Liver (tissue), 3 donors: Measurements from ENCODE around the gene DLX6.

Source experiments
- EGR1 ChIP-seq, 2 donors: IDR thresholded peaks; 2 replicates each; pipeline ENCODE4 v1.6.1; 2016 to 2018; ENCODE audit warnings: antibody characterized with exemption in 2 of 2, low read depth in 2 of 2
- FOXA1 ChIP-seq: IDR thresholded peaks from 2 replicates; pipeline ENCODE4 v1.6.1; 2016; ENCODE audit warnings: antibody characterized with exemption
- GABPA ChIP-seq, 2 donors: IDR thresholded peaks in 1 of 2; conservative IDR thresholded peaks in 1 of 2; 2 replicates each; pipeline ENCODE4 v1.6.1; 2016; ENCODE audit warnings: antibody characterized with exemption in 2 of 2, mild to moderate bottlenecking in 1 of 2, moderate library complexity in 1 of 2
- RAD21 ChIP-seq, 2 donors: IDR thresholded peaks; 2 replicates each; pipeline ENCODE4 v1.6.1; 2016; ENCODE audit warnings: antibody characterized with exemption in 2 of 2, mild to moderate bottlenecking in 2 of 2
- RXRA ChIP-seq, 2 donors: IDR thresholded peaks; 2 replicates each; pipeline ENCODE4 v1.6.1; 2017 to 2018; ENCODE audit warnings: antibody characterized with exemption in 2 of 2, mild to moderate bottlenecking in 1 of 2
- TAF1 ChIP-seq: conservative IDR thresholded peaks from 2 replicates; pipeline ENCODE4 v1.6.1; 2016; ENCODE audit warnings: antibody characterized with exemption, mild to moderate bottlenecking
- YY1 ChIP-seq: IDR thresholded peaks from 2 replicates; pipeline ENCODE4 v1.6.1; 2016; ENCODE audit warnings: antibody characterized with exemption, mild to moderate bottlenecking
- TF ChIP-seq, protein P1 (sequence below): IDR thresholded peaks from 2 replicates; pipeline ENCODE4 v1.6.1; 2016; ENCODE audit warnings: antibody characterized with exemption
- TF ChIP-seq, protein P2 (sequence below): IDR thresholded peaks from 2 replicates; pipeline ENCODE4 v1.6.1; 2016; ENCODE audit warnings: antibody characterized with exemption
- TF ChIP-seq, protein P3 (sequence below): fragments of 150-350 bp; IDR thresholded peaks from 2 replicates; pipeline ENCODE4 v1.5.1; 2017; ENCODE audit warnings: improper control_type of control experiment, low read depth, low read length; ENCODE audit not compliant: missing input control
- TF ChIP-seq, protein P4 (sequence below): IDR thresholded peaks from 2 replicates; pipeline ENCODE4 v1.6.1; 2016; ENCODE audit warnings: antibody characterized with exemption, mild to moderate bottlenecking
- TF ChIP-seq, protein P5 (sequence below): IDR thresholded peaks from 2 replicates; pipeline ENCODE4 v1.6.1; 2016; ENCODE audit warnings: antibody characterized with exemption
- donor health status: healthy.
- donor health status: healthy.

DNA sequence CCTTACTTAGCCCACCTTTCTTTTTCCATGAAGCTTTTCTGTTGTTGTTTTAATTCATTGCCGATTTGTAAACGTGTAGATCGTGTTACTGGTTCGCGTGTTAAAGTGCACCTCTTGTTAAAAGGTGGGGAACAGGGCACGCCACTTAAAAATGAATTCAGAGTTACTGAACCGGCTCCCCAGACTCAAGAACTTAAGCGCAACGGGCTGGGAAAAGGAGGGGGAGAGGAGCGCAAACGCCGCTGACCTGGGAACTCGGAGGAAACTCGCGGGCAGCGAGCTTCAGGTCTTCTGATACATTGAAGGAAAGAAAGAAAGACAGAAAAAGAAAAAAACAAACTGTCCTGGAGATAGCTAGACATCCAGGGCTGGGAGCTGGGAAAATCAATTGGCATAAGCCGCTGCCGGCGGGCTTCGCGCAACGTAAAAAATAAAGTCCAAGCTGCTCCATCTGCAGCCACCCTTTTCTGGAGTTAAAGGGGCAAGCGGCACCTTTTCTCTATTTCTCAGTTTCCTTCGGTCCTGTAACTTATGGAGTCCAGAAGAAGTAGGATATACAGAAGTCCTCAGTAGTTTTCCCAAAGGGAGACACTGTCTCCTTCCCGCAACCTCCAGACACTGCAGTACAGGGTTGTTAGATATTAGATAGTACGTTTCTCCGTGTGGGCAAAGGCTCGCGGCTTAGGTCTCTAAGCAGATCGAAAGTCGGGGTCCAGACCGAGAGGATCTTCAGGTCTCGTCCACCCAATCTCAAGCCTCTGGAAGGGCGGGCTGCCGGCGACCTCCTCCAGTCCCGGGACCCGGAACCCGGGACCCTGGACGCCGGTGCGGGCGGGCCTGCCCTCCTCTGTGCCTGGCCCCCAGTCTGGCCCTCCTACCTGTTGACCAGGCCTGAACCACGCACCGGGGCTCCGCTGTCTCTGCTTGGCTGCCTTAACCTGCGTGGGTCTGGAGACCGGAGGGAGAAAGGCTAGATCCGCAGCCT lies 1.8 kb upstream of the DLX6 start:
- TF ChIP-seq, protein P1, sequence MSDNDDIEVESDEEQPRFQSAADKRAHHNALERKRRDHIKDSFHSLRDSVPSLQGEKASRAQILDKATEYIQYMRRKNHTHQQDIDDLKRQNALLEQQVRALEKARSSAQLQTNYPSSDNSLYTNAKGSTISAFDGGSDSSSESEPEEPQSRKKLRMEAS, result no peak
- no peak for TF ChIP-seq EGR1 (IDR thresholded peaks at IDR 0.05; ENCODE audit: low read depth in 2 of 2)
- TF ChIP-seq, protein P2, sequence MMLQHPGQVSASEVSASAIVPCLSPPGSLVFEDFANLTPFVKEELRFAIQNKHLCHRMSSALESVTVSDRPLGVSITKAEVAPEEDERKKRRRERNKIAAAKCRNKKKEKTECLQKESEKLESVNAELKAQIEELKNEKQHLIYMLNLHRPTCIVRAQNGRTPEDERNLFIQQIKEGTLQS, result no peak
- no peak for TF ChIP-seq GABPA (IDR thresholded peaks at IDR 0.05 in 1 of 2, conservative IDR thresholded peaks at IDR 0.05 in 1 of 2)
- TF ChIP-seq, protein P3, sequence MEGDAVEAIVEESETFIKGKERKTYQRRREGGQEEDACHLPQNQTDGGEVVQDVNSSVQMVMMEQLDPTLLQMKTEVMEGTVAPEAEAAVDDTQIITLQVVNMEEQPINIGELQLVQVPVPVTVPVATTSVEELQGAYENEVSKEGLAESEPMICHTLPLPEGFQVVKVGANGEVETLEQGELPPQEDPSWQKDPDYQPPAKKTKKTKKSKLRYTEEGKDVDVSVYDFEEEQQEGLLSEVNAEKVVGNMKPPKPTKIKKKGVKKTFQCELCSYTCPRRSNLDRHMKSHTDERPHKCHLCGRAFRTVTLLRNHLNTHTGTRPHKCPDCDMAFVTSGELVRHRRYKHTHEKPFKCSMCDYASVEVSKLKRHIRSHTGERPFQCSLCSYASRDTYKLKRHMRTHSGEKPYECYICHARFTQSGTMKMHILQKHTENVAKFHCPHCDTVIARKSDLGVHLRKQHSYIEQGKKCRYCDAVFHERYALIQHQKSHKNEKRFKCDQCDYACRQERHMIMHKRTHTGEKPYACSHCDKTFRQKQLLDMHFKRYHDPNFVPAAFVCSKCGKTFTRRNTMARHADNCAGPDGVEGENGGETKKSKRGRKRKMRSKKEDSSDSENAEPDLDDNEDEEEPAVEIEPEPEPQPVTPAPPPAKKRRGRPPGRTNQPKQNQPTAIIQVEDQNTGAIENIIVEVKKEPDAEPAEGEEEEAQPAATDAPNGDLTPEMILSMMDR, result no peak
- no peak for TF ChIP-seq RXRA (IDR thresholded peaks at IDR 0.05)
- TF ChIP-seq YY1, result no peak
- no peak for TF ChIP-seq RAD21 (IDR thresholded peaks at IDR 0.05)
- TF ChIP-seq, protein P4, sequence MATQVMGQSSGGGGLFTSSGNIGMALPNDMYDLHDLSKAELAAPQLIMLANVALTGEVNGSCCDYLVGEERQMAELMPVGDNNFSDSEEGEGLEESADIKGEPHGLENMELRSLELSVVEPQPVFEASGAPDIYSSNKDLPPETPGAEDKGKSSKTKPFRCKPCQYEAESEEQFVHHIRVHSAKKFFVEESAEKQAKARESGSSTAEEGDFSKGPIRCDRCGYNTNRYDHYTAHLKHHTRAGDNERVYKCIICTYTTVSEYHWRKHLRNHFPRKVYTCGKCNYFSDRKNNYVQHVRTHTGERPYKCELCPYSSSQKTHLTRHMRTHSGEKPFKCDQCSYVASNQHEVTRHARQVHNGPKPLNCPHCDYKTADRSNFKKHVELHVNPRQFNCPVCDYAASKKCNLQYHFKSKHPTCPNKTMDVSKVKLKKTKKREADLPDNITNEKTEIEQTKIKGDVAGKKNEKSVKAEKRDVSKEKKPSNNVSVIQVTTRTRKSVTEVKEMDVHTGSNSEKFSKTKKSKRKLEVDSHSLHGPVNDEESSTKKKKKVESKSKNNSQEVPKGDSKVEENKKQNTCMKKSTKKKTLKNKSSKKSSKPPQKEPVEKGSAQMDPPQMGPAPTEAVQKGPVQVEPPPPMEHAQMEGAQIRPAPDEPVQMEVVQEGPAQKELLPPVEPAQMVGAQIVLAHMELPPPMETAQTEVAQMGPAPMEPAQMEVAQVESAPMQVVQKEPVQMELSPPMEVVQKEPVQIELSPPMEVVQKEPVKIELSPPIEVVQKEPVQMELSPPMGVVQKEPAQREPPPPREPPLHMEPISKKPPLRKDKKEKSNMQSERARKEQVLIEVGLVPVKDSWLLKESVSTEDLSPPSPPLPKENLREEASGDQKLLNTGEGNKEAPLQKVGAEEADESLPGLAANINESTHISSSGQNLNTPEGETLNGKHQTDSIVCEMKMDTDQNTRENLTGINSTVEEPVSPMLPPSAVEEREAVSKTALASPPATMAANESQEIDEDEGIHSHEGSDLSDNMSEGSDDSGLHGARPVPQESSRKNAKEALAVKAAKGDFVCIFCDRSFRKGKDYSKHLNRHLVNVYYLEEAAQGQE, result no peak
- TF ChIP-seq, protein P5, sequence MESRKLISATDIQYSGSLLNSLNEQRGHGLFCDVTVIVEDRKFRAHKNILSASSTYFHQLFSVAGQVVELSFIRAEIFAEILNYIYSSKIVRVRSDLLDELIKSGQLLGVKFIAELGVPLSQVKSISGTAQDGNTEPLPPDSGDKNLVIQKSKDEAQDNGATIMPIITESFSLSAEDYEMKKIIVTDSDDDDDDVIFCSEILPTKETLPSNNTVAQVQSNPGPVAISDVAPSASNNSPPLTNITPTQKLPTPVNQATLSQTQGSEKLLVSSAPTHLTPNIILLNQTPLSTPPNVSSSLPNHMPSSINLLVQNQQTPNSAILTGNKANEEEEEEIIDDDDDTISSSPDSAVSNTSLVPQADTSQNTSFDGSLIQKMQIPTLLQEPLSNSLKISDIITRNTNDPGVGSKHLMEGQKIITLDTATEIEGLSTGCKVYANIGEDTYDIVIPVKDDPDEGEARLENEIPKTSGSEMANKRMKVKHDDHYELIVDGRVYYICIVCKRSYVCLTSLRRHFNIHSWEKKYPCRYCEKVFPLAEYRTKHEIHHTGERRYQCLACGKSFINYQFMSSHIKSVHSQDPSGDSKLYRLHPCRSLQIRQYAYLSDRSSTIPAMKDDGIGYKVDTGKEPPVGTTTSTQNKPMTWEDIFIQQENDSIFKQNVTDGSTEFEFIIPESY, result no peak
- TF ChIP-seq TAF1, result no peak
- TF ChIP-seq FOXA1, result no peak
